ENCODE data around the gene CLTCL1.

GRCh38 chr22:19224985-19225384, 66.5 kb downstream of the CLTCL1 start:
- TF ChIP-seq, protein P1, sequence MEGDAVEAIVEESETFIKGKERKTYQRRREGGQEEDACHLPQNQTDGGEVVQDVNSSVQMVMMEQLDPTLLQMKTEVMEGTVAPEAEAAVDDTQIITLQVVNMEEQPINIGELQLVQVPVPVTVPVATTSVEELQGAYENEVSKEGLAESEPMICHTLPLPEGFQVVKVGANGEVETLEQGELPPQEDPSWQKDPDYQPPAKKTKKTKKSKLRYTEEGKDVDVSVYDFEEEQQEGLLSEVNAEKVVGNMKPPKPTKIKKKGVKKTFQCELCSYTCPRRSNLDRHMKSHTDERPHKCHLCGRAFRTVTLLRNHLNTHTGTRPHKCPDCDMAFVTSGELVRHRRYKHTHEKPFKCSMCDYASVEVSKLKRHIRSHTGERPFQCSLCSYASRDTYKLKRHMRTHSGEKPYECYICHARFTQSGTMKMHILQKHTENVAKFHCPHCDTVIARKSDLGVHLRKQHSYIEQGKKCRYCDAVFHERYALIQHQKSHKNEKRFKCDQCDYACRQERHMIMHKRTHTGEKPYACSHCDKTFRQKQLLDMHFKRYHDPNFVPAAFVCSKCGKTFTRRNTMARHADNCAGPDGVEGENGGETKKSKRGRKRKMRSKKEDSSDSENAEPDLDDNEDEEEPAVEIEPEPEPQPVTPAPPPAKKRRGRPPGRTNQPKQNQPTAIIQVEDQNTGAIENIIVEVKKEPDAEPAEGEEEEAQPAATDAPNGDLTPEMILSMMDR (IDR thresholded peaks at IDR 0.05): no peak
- TF ChIP-seq POLR2A (IDR thresholded peaks at IDR 0.05): no peak
- TF ChIP-seq POLR2AphosphoS5 (IDR thresholded peaks at IDR 0.05; ENCODE audit: insufficient read depth in 1 of 2, low read depth in 1 of 2): no peak
